ENCODE data around the gene HTR7.

DNA sequence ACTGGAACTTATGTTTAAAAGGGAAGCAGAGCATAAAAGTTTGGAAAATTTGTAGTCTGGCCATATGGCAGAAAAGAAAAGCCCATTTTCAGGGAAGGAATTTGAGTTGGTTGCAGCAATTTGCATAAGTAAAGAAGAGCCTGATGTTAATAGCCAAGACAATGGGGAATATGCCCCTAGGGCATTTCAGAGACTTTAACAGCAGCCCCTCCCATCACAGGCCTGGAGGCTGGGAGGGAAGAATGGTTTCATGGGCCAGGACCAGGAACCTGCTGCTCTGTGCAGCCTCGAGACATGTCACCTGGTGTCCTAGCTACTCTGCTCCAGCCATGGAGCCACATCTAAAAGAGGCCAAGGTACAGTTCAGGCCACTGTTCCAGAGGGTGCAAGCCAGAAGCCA, 35.3 kb downstream of the HTR7 start:
- TF ChIP-seq, protein P1, sequence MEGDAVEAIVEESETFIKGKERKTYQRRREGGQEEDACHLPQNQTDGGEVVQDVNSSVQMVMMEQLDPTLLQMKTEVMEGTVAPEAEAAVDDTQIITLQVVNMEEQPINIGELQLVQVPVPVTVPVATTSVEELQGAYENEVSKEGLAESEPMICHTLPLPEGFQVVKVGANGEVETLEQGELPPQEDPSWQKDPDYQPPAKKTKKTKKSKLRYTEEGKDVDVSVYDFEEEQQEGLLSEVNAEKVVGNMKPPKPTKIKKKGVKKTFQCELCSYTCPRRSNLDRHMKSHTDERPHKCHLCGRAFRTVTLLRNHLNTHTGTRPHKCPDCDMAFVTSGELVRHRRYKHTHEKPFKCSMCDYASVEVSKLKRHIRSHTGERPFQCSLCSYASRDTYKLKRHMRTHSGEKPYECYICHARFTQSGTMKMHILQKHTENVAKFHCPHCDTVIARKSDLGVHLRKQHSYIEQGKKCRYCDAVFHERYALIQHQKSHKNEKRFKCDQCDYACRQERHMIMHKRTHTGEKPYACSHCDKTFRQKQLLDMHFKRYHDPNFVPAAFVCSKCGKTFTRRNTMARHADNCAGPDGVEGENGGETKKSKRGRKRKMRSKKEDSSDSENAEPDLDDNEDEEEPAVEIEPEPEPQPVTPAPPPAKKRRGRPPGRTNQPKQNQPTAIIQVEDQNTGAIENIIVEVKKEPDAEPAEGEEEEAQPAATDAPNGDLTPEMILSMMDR (conservative IDR thresholded peaks at IDR 0.05; ENCODE audit: low read depth, low read length), result no peak
- TF ChIP-seq EZH2 (IDR thresholded peaks at IDR 0.05; ENCODE audit: borderline replicate concordance, low read depth, low read length, poor library complexity, severe bottlenecking), result no peak

Measured in A673 (cell line).